Activated naive CD4-positive, alpha-beta T cell treated with anti-CD3 and anti-CD28 coated beads, Interleukin-2, amount 50 U/mL, for 72 hours (primary cell): ENCODE data around the gene ZFTA. TPM values are rescaled to one million over a fixed set of nuclear protein-coding genes. Genes with fewer than 3 reads are reported as not detected.
"Not testable (repeated sequence)": the region's sequence is repeated elsewhere in the genome, so short reads cannot be mapped to it uniquely, and the experiment has no call there.

Experiments
- ATAC-seq, 2 donors: fragments of 150-1000 bp; cut with Tn5 transposase; 2 replicates each; pipeline ENCODE4 v1.10.0; 2021; ENCODE audit warnings: mild to moderate bottlenecking in 2 of 2, moderate library complexity in 2 of 2
- DNase-seq, 2 donors: peaks; one replicate each; pipeline ENCODE4 v3.0.0; 2021 to 2022; ENCODE audit warnings: low spot score in 2 of 2
- H3K27ac Mint-ChIP-seq, 2 donors: one replicate each; pipeline ENCODE4 v1.8.0; 2022; ENCODE audit warnings: mild to moderate bottlenecking in 2 of 2, mixed read lengths in 2 of 2
- H3K36me3 Mint-ChIP-seq, 2 donors: one replicate each; pipeline ENCODE4 v1.8.0; 2022; ENCODE audit warnings: mixed read lengths in 2 of 2
- H3K9me3 Mint-ChIP-seq, 2 donors: one replicate each; pipeline ENCODE4 v1.8.0; 2022; ENCODE audit warnings: mixed read lengths in 2 of 2
- total RNA-seq, 2 donors: library from RNA; stranded (reverse); gene quantifications; one replicate each; pipeline ENCODE4 v1.2.3, GENCODE V29; 2022

The ZFTA gene
- total RNA-seq, 2 donors from 2014 or later: 0.16 to 2.2 TPM

GRCh38 chr11:63791495-63792167 is 23.1 kb upstream of the ZFTA start:
- Mint-ChIP-seq H3K27ac (peak overlapping the region in 1 of 2 donors; percentile 73), H3K36me3 (peaks cover 0 to 17% of the 10 kb centered on the region in 2 donors), H3K9me3 (peaks cover 6 to 11% of the 10 kb centered on the region in 2 donors)
- ATAC-seq (no peak), DNase-seq (no peak)

- no peak overlapping the region for H3K27ac Mint-ChIP-seq
- peaks cover 0 to under 1% of the 10 kb centered on the region in 2 donors for H3K36me3 Mint-ChIP-seq
- no peak for ATAC-seq
- no peak for DNase-seq
- H3K9me3 Mint-ChIP-seq: no peaks in the 10 kb centered on the region
Observed at GRCh38 chr11:63785823-63786222, 17.2 kb upstream of the ZFTA start.

GRCh38 chr11:63783925-63784592 is 15.5 kb upstream of the ZFTA start:
- ATAC-seq: no peak
- H3K9me3 Mint-ChIP-seq: no peaks in the 10 kb centered on the region
- no peak for DNase-seq
- no peaks in the 10 kb centered on the region for H3K36me3 Mint-ChIP-seq
- H3K27ac Mint-ChIP-seq: no peak overlapping the region

- no peak for DNase-seq
- no peak overlapping the region for H3K27ac Mint-ChIP-seq
- ATAC-seq: no peak
- no peaks in the 10 kb centered on the region for H3K36me3 Mint-ChIP-seq
- H3K9me3 Mint-ChIP-seq: no peaks in the 10 kb centered on the region
Observed at GRCh38 chr11:63782749-63783148, 14.2 kb upstream of the ZFTA start.

GRCh38 chr11:63779039-63779438 is 10.5 kb upstream of the ZFTA start:
- no peaks in the 10 kb centered on the region for H3K9me3 Mint-ChIP-seq
- DNase-seq (no peak), ATAC-seq (no peak)
- H3K27ac Mint-ChIP-seq: no peak overlapping the region
- no peaks in the 10 kb centered on the region for H3K36me3 Mint-ChIP-seq

GRCh38 chr11:63775191-63775590 is 6.6 kb upstream of the ZFTA start:
- Mint-ChIP-seq H3K36me3 (no peaks in the 10 kb centered on the region), H3K9me3 (no peaks in the 10 kb centered on the region), H3K27ac (no peak overlapping the region)
- ATAC-seq: no peak
- DNase-seq: no peak

GRCh38 chr11:63771741-63772318 is 3.3 kb upstream of the ZFTA start:
- ATAC-seq, DNase-seq, H3K36me3 Mint-ChIP-seq, H3K27ac Mint-ChIP-seq, H3K9me3 Mint-ChIP-seq: not testable (repeated sequence)

- H3K36me3 Mint-ChIP-seq: peaks cover 0 to 6% of the 10 kb centered on the region in 2 donors
- no peak overlapping the region for H3K27ac Mint-ChIP-seq
- no peaks in the 10 kb centered on the region for H3K9me3 Mint-ChIP-seq
- ATAC-seq: no peak
- DNase-seq: no peak
Observed at GRCh38 chr11:63770763-63771162, 2.2 kb upstream of the ZFTA start.

- DNase-seq (no peak), ATAC-seq (no peak)
- H3K36me3 Mint-ChIP-seq: peaks cover 0 to 6% of the 10 kb centered on the region in 2 donors
- H3K9me3 Mint-ChIP-seq: no peaks in the 10 kb centered on the region
- no peak overlapping the region for H3K27ac Mint-ChIP-seq
Observed at GRCh38 chr11:63769714-63770455, 1.3 kb upstream of the ZFTA start.

GRCh38 chr11:63769042-63769713 is 603 bp upstream of the ZFTA start:
- peaks cover 0 to 6% of the 10 kb centered on the region in 2 donors for H3K36me3 Mint-ChIP-seq
- no peaks in the 10 kb centered on the region for H3K9me3 Mint-ChIP-seq
- DNase-seq (peak in 1 of 2 donors; percentile 28), ATAC-seq (peak; percentile 29 to 45)
- no peak overlapping the region for H3K27ac Mint-ChIP-seq

- Mint-ChIP-seq H3K9me3 (no peaks in the 10 kb centered on the region), H3K36me3 (peaks cover 0 to 6% of the 10 kb centered on the region in 2 donors), H3K27ac (peak overlapping the region; percentile 75 to 95)
- peak in 1 of 2 donors; percentile 60 for DNase-seq
- peak; percentile 43 to 65 for ATAC-seq
Observed at GRCh38 chr11:63767565-63768236, 874 bp downstream of the ZFTA start.

- DNase-seq: no peak
- H3K9me3 Mint-ChIP-seq: no peaks in the 10 kb centered on the region
- peak overlapping the region; percentile 75 to 95 for H3K27ac Mint-ChIP-seq
- peaks cover 0 to 6% of the 10 kb centered on the region in 2 donors for H3K36me3 Mint-ChIP-seq
- no peak for ATAC-seq
Observed at GRCh38 chr11:63767267-63767564, 1.4 kb downstream of the ZFTA start.

GRCh38 chr11:63766531-63767235 is 1.9 kb downstream of the ZFTA start:
- DNase-seq (no peak), ATAC-seq (no peak)
- peaks cover 0 to 6% of the 10 kb centered on the region in 2 donors for H3K36me3 Mint-ChIP-seq
- H3K9me3 Mint-ChIP-seq: no peaks in the 10 kb centered on the region
- peak overlapping the region in 1 of 2 donors; percentile 75 for H3K27ac Mint-ChIP-seq

GRCh38 chr11:63765688-63766241 is 2.8 kb downstream of the ZFTA start:
- no peak for DNase-seq
- Mint-ChIP-seq H3K27ac (no peak overlapping the region), H3K36me3 (peaks cover 0 to 6% of the 10 kb centered on the region in 2 donors), H3K9me3 (no peaks in the 10 kb centered on the region)
- no peak for ATAC-seq
